ENCODE measurements around the gene ANO4.
"Not testable (repeated sequence)": the region's sequence is repeated elsewhere in the genome, so short reads cannot be mapped to it uniquely, and the experiment has no call there.

The ANO4 gene

DNA sequence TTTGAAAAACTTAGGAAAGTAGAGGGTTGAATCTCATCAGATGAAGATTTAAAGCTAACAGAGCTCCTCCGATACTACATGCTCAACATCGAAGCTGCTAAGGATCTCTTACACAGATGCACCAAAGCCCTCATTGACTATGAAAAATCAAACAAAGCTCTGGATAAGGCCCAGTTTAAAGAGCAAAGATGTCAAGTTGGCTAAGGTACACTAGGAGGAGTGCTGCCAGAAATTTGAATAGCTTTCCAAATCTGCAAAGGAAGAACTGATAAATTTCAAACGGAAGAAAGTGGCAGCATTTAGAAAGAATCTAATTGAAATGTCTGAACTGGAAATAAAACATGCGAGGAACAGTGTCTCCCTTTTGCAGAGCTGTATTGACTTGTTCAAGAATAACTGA lies 274.3 kb downstream of the ANO4 start:
- no peak overlapping the region for H3K27ac Mint-ChIP-seq
- H3K36me3 Mint-ChIP-seq = no peaks in the 10 kb centered on the region
- H3K4me3 Mint-ChIP-seq = no peak overlapping the region
- H3K4me1 Mint-ChIP-seq = no peaks in the 10 kb centered on the region
- peaks cover 3% of the 10 kb centered on the region for H3K9me3 Mint-ChIP-seq
- peaks cover 17% of the 10 kb centered on the region for H3K27me3 Mint-ChIP-seq
- ATAC-seq = no peak

GRCh38 chr12:101074940-101075680 lies 280.5 kb downstream of the ANO4 start:
- Mint-ChIP-seq H3K27me3 (no peaks in the 10 kb centered on the region), H3K4me3 (no peak overlapping the region), H3K9me3 (peaks cover 3% of the 10 kb centered on the region), H3K36me3 (no peaks in the 10 kb centered on the region), H3K27ac (no peak overlapping the region), H3K4me1 (no peaks in the 10 kb centered on the region)
- ATAC-seq = no peak

DNA sequence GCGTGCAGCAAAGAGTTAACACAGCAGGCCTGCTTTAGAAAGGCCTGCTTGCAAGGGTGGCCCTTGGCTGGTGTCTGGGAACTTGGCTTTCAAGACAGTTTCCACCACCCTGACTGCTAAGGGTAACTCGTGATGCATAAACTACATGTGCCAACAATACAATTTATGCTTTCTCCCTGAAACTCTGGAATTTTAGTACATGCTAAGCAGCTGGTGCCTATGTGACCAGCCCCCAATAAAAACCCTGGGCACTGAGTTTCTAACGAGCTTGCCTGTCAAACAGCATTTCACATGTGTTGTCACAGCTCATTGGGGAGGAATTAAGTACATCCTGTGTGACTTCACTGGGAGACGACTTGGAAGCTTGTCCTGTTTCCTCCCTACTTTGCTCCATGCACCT lies 282.3 kb downstream of the ANO4 start:
- Mint-ChIP-seq H3K4me1 (no peaks in the 10 kb centered on the region), H3K9me3 (no peaks in the 10 kb centered on the region), H3K36me3 (no peaks in the 10 kb centered on the region), H3K27me3 (no peaks in the 10 kb centered on the region), H3K27ac (no peak overlapping the region), H3K4me3 (no peak overlapping the region)
- peak; percentile 16 for ATAC-seq

DNA sequence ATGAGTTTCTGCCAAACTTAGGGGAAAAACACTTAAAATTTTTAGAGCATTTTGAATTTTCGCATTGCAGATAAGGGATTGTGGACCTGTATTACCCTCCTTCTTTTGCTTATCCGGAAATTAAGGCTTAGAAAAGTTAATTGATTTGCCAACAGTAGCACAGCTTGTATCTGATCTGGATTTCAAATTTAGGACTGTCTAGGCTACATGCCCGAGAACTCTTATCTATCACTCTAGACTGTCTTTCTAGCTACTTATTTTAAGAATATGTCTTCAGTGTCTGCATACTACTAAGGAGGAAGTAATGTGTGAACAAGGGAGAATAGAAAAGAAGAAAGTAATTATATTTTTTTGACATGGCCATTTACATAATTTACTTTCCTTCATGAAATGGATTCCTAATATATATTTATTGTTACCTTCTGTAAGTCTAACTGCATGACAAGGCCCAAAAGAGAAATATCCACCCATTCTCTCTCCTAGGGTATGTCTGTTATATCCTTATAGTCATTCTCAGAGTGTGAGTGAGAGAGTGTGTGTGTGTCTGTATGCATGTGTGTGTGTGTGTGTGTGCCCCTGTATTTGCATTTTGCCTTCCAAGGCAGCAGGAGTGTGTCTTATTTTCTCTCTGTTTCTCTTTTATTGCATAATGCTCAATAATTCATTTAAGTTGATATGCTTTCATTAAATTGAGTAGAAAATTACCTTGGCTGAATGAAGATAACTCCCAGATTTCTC lies 283.4 kb downstream of the ANO4 start:
- Mint-ChIP-seq H3K9me3 (peaks cover 3% of the 10 kb centered on the region), H3K27ac (no peak overlapping the region), H3K27me3 (no peaks in the 10 kb centered on the region), H3K4me3 (no peak overlapping the region), H3K36me3 (no peaks in the 10 kb centered on the region), H3K4me1 (no peaks in the 10 kb centered on the region)
- no peak for ATAC-seq

GRCh38 chr12:101078536-101079285 lies 284.1 kb downstream of the ANO4 start:
- H3K4me3 Mint-ChIP-seq = no peak overlapping the region
- H3K27me3 Mint-ChIP-seq = no peaks in the 10 kb centered on the region
- ATAC-seq = no peak
- no peaks in the 10 kb centered on the region for H3K4me1 Mint-ChIP-seq
- H3K9me3 Mint-ChIP-seq = peaks cover 3% of the 10 kb centered on the region
- no peak overlapping the region for H3K27ac Mint-ChIP-seq
- H3K36me3 Mint-ChIP-seq = no peaks in the 10 kb centered on the region

GRCh38 chr12:101082706-101083105 lies 288.1 kb downstream of the ANO4 start:
- Mint-ChIP-seq H3K36me3 (no peaks in the 10 kb centered on the region), H3K27me3 (peaks cover 6% of the 10 kb centered on the region), H3K27ac (no peak overlapping the region), H3K4me1 (no peaks in the 10 kb centered on the region), H3K9me3 (peaks cover 3% of the 10 kb centered on the region), H3K4me3 (no peak overlapping the region)
- no peak for ATAC-seq

GRCh38 chr12:101086490-101087135 lies 292.0 kb downstream of the ANO4 start:
- no peak overlapping the region for H3K27ac Mint-ChIP-seq
- H3K36me3 Mint-ChIP-seq = no peaks in the 10 kb centered on the region
- ATAC-seq = no peak
- peaks cover 14% of the 10 kb centered on the region for H3K27me3 Mint-ChIP-seq
- no peaks in the 10 kb centered on the region for H3K4me1 Mint-ChIP-seq
- peaks cover 9% of the 10 kb centered on the region for H3K9me3 Mint-ChIP-seq
- H3K4me3 Mint-ChIP-seq = no peak overlapping the region

GRCh38 chr12:101087920-101088319 lies 293.3 kb downstream of the ANO4 start:
- ATAC-seq = no peak
- Mint-ChIP-seq H3K4me3 (no peak overlapping the region), H3K36me3 (no peaks in the 10 kb centered on the region), H3K4me1 (no peaks in the 10 kb centered on the region), H3K9me3 (peaks cover 6% of the 10 kb centered on the region), H3K27ac (no peak overlapping the region), H3K27me3 (peaks cover 14% of the 10 kb centered on the region)

DNA sequence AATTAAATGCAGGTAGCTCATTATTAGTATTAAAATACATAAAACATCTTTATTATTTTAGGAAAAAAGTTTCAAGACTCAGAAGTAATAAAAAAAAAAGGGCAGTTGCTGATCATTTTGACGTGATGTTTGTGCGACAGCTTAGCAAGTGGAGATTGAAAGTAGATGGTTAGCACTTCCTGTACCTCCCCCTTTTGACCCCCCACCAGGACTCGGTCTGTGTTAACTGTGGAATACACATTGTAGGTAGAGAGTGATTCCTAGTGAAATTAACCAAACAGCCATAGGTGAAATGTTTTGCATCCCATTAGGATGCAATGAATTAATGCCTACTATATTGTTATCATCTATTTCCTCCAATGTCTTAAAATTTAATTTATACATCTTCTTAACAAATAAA lies 294.7 kb downstream of the ANO4 start:
- Mint-ChIP-seq H3K4me1 (no peaks in the 10 kb centered on the region), H3K36me3 (no peaks in the 10 kb centered on the region), H3K9me3 (peaks cover 6% of the 10 kb centered on the region), H3K27ac (no peak overlapping the region), H3K27me3 (peaks cover 14% of the 10 kb centered on the region), H3K4me3 (no peak overlapping the region)
- no peak for ATAC-seq

GRCh38 chr12:101090222-101090621 lies 295.6 kb downstream of the ANO4 start:
- not testable (repeated sequence) for H3K27ac Mint-ChIP-seq, H3K36me3 Mint-ChIP-seq, ATAC-seq, H3K4me1 Mint-ChIP-seq, H3K4me3 Mint-ChIP-seq, H3K9me3 Mint-ChIP-seq
- H3K27me3 Mint-ChIP-seq = peaks cover 14% of the 10 kb centered on the region

GRCh38 chr12:101097829-101098580 lies 303.4 kb downstream of the ANO4 start:
- no peaks in the 10 kb centered on the region for H3K27me3 Mint-ChIP-seq
- H3K4me3 Mint-ChIP-seq = no peak overlapping the region
- peaks cover 5% of the 10 kb centered on the region for H3K9me3 Mint-ChIP-seq
- no peaks in the 10 kb centered on the region for H3K36me3 Mint-ChIP-seq
- no peak for ATAC-seq
- no peak overlapping the region for H3K27ac Mint-ChIP-seq
- no peaks in the 10 kb centered on the region for H3K4me1 Mint-ChIP-seq

DNA sequence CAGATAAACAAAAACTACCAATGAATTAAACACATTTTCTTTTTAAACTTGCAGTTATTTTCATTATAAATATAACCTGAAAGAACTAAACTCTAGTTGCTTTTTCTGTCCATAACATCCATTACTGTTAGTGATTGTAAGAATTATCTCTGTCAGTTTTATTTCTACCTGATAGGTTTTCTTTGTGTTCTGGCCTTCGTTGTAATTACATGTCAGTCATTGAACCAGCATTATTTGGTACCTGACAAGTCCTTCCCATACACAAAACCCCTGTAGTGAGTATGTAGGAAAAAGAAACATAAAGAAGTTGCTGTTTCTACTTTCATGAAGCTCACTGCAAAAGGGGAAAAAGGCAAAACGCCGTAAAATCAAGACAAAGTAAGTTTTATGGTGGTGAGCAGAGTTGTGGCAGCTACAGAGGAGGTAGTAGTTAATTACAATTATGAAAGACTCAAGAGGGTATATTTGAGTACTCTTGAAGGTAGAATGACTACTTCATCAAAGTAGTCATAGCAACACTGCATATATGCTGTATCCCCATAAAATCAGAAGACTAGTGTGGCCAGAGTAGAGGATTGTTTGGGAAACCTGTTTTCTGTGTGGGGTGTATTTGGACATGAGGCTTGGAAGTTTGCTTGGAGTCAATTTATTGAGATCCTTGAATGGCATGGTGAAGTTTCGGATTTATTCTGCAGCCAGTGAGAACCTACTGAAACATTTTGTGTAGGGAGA lies 312.6 kb downstream of the ANO4 start:
- Mint-ChIP-seq H3K4me1 (no peaks in the 10 kb centered on the region), H3K27ac (no peak overlapping the region), H3K27me3 (no peaks in the 10 kb centered on the region), H3K4me3 (no peak overlapping the region), H3K9me3 (no peaks in the 10 kb centered on the region), H3K36me3 (no peaks in the 10 kb centered on the region)
- ATAC-seq = no peak

GRCh38 chr12:101108130-101108529 lies 313.6 kb downstream of the ANO4 start:
- H3K36me3 Mint-ChIP-seq = no peaks in the 10 kb centered on the region
- H3K27ac Mint-ChIP-seq = no peak overlapping the region
- no peaks in the 10 kb centered on the region for H3K27me3 Mint-ChIP-seq
- H3K4me3 Mint-ChIP-seq = no peak overlapping the region
- H3K4me1 Mint-ChIP-seq = no peaks in the 10 kb centered on the region
- no peaks in the 10 kb centered on the region for H3K9me3 Mint-ChIP-seq
- ATAC-seq = no peak

GRCh38 chr12:101110866-101111265 lies 316.3 kb downstream of the ANO4 start:
- no peaks in the 10 kb centered on the region for H3K27me3 Mint-ChIP-seq

More at GRCh38 chr12:101110866-101111265, 316.3 kb downstream of the ANO4 start:
- no peak overlapping the region for H3K27ac Mint-ChIP-seq
- H3K9me3 Mint-ChIP-seq = no peaks in the 10 kb centered on the region
- no peak for ATAC-seq
- no peaks in the 10 kb centered on the region for H3K4me1 Mint-ChIP-seq
- H3K36me3 Mint-ChIP-seq = no peaks in the 10 kb centered on the region
- no peak overlapping the region for H3K4me3 Mint-ChIP-seq

All from stimulated activated memory B cell treated with anti-CD40 and anti-IgM and Interleukin-4, amounts not matched to agents 10 μg/mL and 1 μg/mL and 100 μg/mL, for 72 hours (primary cell).